ENCODE data around the gene RECQL.
"Not testable (repeated sequence)": the region's sequence is repeated elsewhere in the genome, so short reads cannot be mapped to it uniquely, and the experiment has no call there.

The RECQL gene

GRCh38 chr12:21419009-21419699 is 82.3 kb downstream of the RECQL start:
- DNase-seq (ENCODE audit: low read depth in 2 of 2): not testable (repeated sequence)
